ENCODE results near the gene TMEM201. TPM values are rescaled to one million over a fixed set of nuclear protein-coding genes. Genes with fewer than 3 reads are reported as not detected.

TMEM201 gene
- total and polyA plus RNA-seq, 2 of the 4 experiments (the other 2 are of a cell fraction), result 1.3 to 8.7 TPM

GRCh38 chr1:9633493-9633892, 44.8 kb downstream of the TMEM201 start:
- H3K4me2 ChIP-seq (ENCODE audit: low read depth, low read length), result no peak overlapping the region
- no peak overlapping the region for H2BK5ac ChIP-seq (ENCODE audit: low read depth, low read length, poor library complexity, severe bottlenecking)
- H3K56ac ChIP-seq (ENCODE audit: extremely low read depth, insufficient read depth, low read length), result no peak overlapping the region
- H3K36me3 ChIP-seq (ENCODE audit: control insufficient read depth, insufficient read depth, low read length), result no peaks in the 10 kb centered on the region
- no peak overlapping the region for H2AFZ ChIP-seq (replicated peaks; ENCODE audit: low read length, poor library complexity)
- ChIA-PET POLR2A (ENCODE audit: unreplicated experiment) (no interaction called here), CTCF (no interaction called here)
- H3K27ac ChIP-seq (ENCODE audit: insufficient read depth, low read length), result no peak overlapping the region
- no peak overlapping the region for H2BK120ac ChIP-seq (ENCODE audit: low read depth, low read length)
- in situ Hi-C loops (cut with MboI; ENCODE audit: low sequenced_read_pairs) (loop anchor here (5.0 kb wide), 1 partner anchor 234 kb away; no protein-coding TSS in a partner anchor), dilution Hi-C loops (cut with HindIII; ENCODE audit: low sequenced_read_pairs, unreplicated experiment) (no loop called here), intact Hi-C loops (cut with micrococcal nuclease) (no loop called here)
- no peak overlapping the region for H2AK9ac ChIP-seq (replicated peaks; ENCODE audit: low read depth, low read length, poor library complexity)
- no peak overlapping the region for H2BK20ac ChIP-seq (ENCODE audit: low read depth, low read length)
- no peak overlapping the region for H3K4ac ChIP-seq (ENCODE audit: low read depth, low read length)
- H3K9me1 ChIP-seq (ENCODE audit: insufficient read depth, low read length), result no peaks in the 10 kb centered on the region
- H3K4me1 ChIP-seq (ENCODE audit: control insufficient read depth, insufficient read depth, low read length), result no peaks in the 10 kb centered on the region
- no peak overlapping the region for H3K18ac ChIP-seq (ENCODE audit: low read depth, low read length)
- H2AK5ac ChIP-seq (ENCODE audit: low read depth, low read length), result no peak overlapping the region
- 59% methylated on average over 3 of the region's 6 CpGs; no CpG with 5 or more reads in 1 of the 2 experiments for WGBS, 2 experiments (ENCODE audit: extremely low coverage in 2 of 2, insufficient read length in 1 of 2)
- H3K9ac ChIP-seq (ENCODE audit: low read depth, low read length), result no peak overlapping the region
- no TSS peak for BruUV-seq (replicated peaks)
- no peaks in the 10 kb centered on the region for H4K20me1 ChIP-seq (ENCODE audit: insufficient read depth, low read length)
- no peak for ATAC-seq (ENCODE audit: low read depth)
- H3K27me3 ChIP-seq (ENCODE audit: control insufficient read depth, insufficient read depth, low read length), result peaks cover 18% of the 10 kb centered on the region
- H3K4me3 ChIP-seq (ENCODE audit: insufficient read depth, low read depth, low read length), result no peak overlapping the region
- H4K91ac ChIP-seq (ENCODE audit: insufficient read depth, low read depth, low read length), result no peak overlapping the region
- H3K9me3 ChIP-seq (ENCODE audit: control insufficient read depth, insufficient read depth, low read length), result peaks cover 8% of the 10 kb centered on the region; the same call in 1 of the 2 replicates
- no peaks in the 10 kb centered on the region for H3K79me1 ChIP-seq (ENCODE audit: low read depth in 1 of 2, low read length in 2 of 2)
- no peak overlapping the region for H2BK15ac ChIP-seq (ENCODE audit: low read depth, low read length)
- no peak overlapping the region for H4K5ac ChIP-seq (ENCODE audit: low read depth, low read length)
- no peak overlapping the region for H3K14ac ChIP-seq (replicated peaks; ENCODE audit: low read depth, low read length)
- no peak overlapping the region for H4K8ac ChIP-seq (ENCODE audit: low read depth in 2 of 2, low read length in 2 of 2)
- TF ChIP-seq MAZ (IDR thresholded peaks at IDR 0.05; ENCODE audit: borderline replicate concordance, low read depth, low read length) (no peak), FOS (IDR thresholded peaks at IDR 0.05; ENCODE audit: low read depth, low read length) (no peak), NFE2L2 (IDR thresholded peaks at IDR 0.05; ENCODE audit: low read depth, low read length) (no peak), BHLHE40 (IDR thresholded peaks at IDR 0.05; ENCODE audit: low read depth, low read length) (no peak), RFX5 (IDR thresholded peaks at IDR 0.05; ENCODE audit: low read depth, low read length) (no peak), MXI1 (IDR thresholded peaks at IDR 0.05; ENCODE audit: borderline replicate concordance, low read depth, low read length) (no peak), CEBPB (IDR thresholded peaks at IDR 0.05; ENCODE audit: low read depth, low read length) (no peak), RCOR1 (IDR thresholded peaks at IDR 0.05; ENCODE audit: insufficient replicate concordance, low read length) (no peak), CHD1 (IDR thresholded peaks at IDR 0.05; ENCODE audit: low read depth, low read length) (no peak), RAD21 (IDR thresholded peaks at IDR 0.05; ENCODE audit: low read length) (no peak), SMC3 (IDR thresholded peaks at IDR 0.05; ENCODE audit: low read depth, low read length) (no peak), MAFK (IDR thresholded peaks at IDR 0.05; ENCODE audit: low read depth, low read length) (no peak), POLR2A (IDR thresholded peaks at IDR 0.05; ENCODE audit: low read depth, low read length) (no peak)
- TF ChIP-seq, protein P1, sequence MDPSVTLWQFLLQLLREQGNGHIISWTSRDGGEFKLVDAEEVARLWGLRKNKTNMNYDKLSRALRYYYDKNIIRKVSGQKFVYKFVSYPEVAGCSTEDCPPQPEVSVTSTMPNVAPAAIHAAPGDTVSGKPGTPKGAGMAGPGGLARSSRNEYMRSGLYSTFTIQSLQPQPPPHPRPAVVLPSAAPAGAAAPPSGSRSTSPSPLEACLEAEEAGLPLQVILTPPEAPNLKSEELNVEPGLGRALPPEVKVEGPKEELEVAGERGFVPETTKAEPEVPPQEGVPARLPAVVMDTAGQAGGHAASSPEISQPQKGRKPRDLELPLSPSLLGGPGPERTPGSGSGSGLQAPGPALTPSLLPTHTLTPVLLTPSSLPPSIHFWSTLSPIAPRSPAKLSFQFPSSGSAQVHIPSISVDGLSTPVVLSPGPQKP (IDR thresholded peaks at IDR 0.05; ENCODE audit: borderline replicate concordance, low read depth, low read length), result no peak
- TF ChIP-seq, protein P2, sequence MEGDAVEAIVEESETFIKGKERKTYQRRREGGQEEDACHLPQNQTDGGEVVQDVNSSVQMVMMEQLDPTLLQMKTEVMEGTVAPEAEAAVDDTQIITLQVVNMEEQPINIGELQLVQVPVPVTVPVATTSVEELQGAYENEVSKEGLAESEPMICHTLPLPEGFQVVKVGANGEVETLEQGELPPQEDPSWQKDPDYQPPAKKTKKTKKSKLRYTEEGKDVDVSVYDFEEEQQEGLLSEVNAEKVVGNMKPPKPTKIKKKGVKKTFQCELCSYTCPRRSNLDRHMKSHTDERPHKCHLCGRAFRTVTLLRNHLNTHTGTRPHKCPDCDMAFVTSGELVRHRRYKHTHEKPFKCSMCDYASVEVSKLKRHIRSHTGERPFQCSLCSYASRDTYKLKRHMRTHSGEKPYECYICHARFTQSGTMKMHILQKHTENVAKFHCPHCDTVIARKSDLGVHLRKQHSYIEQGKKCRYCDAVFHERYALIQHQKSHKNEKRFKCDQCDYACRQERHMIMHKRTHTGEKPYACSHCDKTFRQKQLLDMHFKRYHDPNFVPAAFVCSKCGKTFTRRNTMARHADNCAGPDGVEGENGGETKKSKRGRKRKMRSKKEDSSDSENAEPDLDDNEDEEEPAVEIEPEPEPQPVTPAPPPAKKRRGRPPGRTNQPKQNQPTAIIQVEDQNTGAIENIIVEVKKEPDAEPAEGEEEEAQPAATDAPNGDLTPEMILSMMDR (conservative IDR thresholded peaks at IDR 0.05; ENCODE audit: low read depth, low read length), result no peak
- TF ChIP-seq, protein P3, sequence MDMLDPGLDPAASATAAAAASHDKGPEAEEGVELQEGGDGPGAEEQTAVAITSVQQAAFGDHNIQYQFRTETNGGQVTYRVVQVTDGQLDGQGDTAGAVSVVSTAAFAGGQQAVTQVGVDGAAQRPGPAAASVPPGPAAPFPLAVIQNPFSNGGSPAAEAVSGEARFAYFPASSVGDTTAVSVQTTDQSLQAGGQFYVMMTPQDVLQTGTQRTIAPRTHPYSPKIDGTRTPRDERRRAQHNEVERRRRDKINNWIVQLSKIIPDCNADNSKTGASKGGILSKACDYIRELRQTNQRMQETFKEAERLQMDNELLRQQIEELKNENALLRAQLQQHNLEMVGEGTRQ (IDR thresholded peaks at IDR 0.05; ENCODE audit: low read depth, low read length), result no peak
- no peak overlapping the region for H3K23ac ChIP-seq (ENCODE audit: low read depth, low read length)
- DNase-seq, result no peak

All from IMR-90 (cell line).